HepG2 (cell line): ENCODE measurements around the gene POLR3F. TPM values are rescaled to one million over a fixed set of nuclear protein-coding genes. Genes with fewer than 3 reads are reported as not detected.
A peak's percentile ranks its signal among the peaks of the same experiment; 100 is the strongest.

ENCODE experiments used
- CBFB ChIP-seq: sonication (generic); formaldehyde crosslinking; IDR thresholded peaks from 2 replicates; pipeline ENCODE4 v1.4.0; 2020; ENCODE audit warnings: missing genetic modification reagents
- EZH2 ChIP-seq: conservative IDR thresholded peaks from 2 replicates; pipeline ENCODE4 v1.6.1; 2012; ENCODE audit warnings: mild to moderate bottlenecking, low read depth, low read length, moderate library complexity
- GFI1 ChIP-seq: sonication (generic); formaldehyde crosslinking; IDR thresholded peaks from 2 replicates; pipeline ENCODE4 v1.5.0; 2020; ENCODE audit warnings: missing genetic modification reagents, mild to moderate bottlenecking, borderline replicate concordance
- GLMP ChIP-seq: sonication (generic); formaldehyde crosslinking; IDR thresholded peaks from 2 replicates; pipeline ENCODE4 v1.9.0; 2021; ENCODE audit warnings: missing genetic modification reagents, mild to moderate bottlenecking, borderline replicate concordance
- GMEB1 ChIP-seq: sonication (generic); formaldehyde crosslinking; IDR thresholded peaks from 2 replicates; pipeline ENCODE4 v1.5.1; 2020; ENCODE audit warnings: missing genetic modification reagents, mild to moderate bottlenecking, borderline replicate concordance
- KDM2A ChIP-seq: sonication (generic); formaldehyde crosslinking; IDR thresholded peaks from 2 replicates; pipeline ENCODE4 v1.4.0; 2020; ENCODE audit warnings: low read depth, missing genetic modification reagents, borderline replicate concordance
- NFE2L1 ChIP-seq: sonication (generic); formaldehyde crosslinking; IDR thresholded peaks from 2 replicates; pipeline ENCODE4 v1.4.0; 2020; ENCODE audit warnings: missing genetic modification reagents, mild to moderate bottlenecking, borderline replicate concordance
- ONECUT2 ChIP-seq: sonication (generic); formaldehyde crosslinking; IDR thresholded peaks from 2 replicates; pipeline ENCODE4 v1.4.0; 2020; ENCODE audit warnings: missing genetic modification reagents
- SAP130 ChIP-seq: IDR thresholded peaks from 2 replicates; pipeline ENCODE4 v1.6.1; 2016; ENCODE audit warnings: low read depth
- SRY ChIP-seq: sonication (generic); formaldehyde crosslinking; IDR thresholded peaks from 2 replicates; pipeline ENCODE4 v1.8.0; 2022; ENCODE audit warnings: mild to moderate bottlenecking, missing genetic modification reagents
- THAP7 ChIP-seq: sonication (generic); formaldehyde crosslinking; IDR thresholded peaks from 2 replicates; pipeline ENCODE4 v1.8.1; 2023; ENCODE audit warnings: mild to moderate bottlenecking, missing genetic modification reagents
- TOE1 ChIP-seq: sonication (generic); formaldehyde crosslinking; IDR thresholded peaks from 2 replicates; pipeline ENCODE4 v1.4.0; 2020; ENCODE audit warnings: mild to moderate bottlenecking, missing genetic modification reagents
- ZBED4 ChIP-seq: sonication (generic); formaldehyde crosslinking; IDR thresholded peaks from 2 replicates; pipeline ENCODE4 v1.4.0; 2020; ENCODE audit warnings: missing genetic modification reagents, borderline replicate concordance
- ZNF17 ChIP-seq: sonication (generic); formaldehyde crosslinking; IDR thresholded peaks from 2 replicates; pipeline ENCODE4 v1.5.0; 2020; ENCODE audit warnings: mild to moderate bottlenecking, missing genetic modification reagents
- ZNF251 ChIP-seq: sonication (generic); formaldehyde crosslinking; IDR thresholded peaks from 2 replicates; pipeline ENCODE4 v1.9.0; 2021; ENCODE audit warnings: mild to moderate bottlenecking, missing genetic modification reagents
- ZNF282 ChIP-seq: fragments of 450-650 bp; IDR thresholded peaks from 2 replicates; pipeline ENCODE4 v1.6.1; 2018; ENCODE audit not compliant: partially characterized antibody
- ZNF616 ChIP-seq: sonication (generic); formaldehyde crosslinking; IDR thresholded peaks from 2 replicates; pipeline ENCODE4 v1.5.0; 2020; ENCODE audit warnings: low read depth, mild to moderate bottlenecking, missing genetic modification reagents
- ZSCAN22 ChIP-seq: sonication (generic); formaldehyde crosslinking; IDR thresholded peaks from 2 replicates; pipeline ENCODE4 v1.4.0; 2020; ENCODE audit warnings: mild to moderate bottlenecking, missing genetic modification reagents
- ZUFSP ChIP-seq: sonication (generic); formaldehyde crosslinking; IDR thresholded peaks from 2 replicates; pipeline ENCODE4 v1.9.0; 2021; ENCODE audit warnings: missing genetic modification reagents, mild to moderate bottlenecking, borderline replicate concordance
- polyA plus RNA-seq, 8 experiments: library from polyadenylated mRNA; depleted of rRNA in 3 of 8; stranded (reverse) in 7 of 8; unstranded in 1 of 8; fragments of >200 nt; fragmentation: Illumina TruSeq in 4 of 8; extraction: Trizol in 4 of 8; gene quantifications; 2 replicates each; pipeline versions ENCODE4 v1.2.1 to v1.2.3, GENCODE V29; 2011 to 2016; ENCODE audit warnings: low read depth in 4 of 8, missing spikeins in 1 of 8, mixed read lengths in 1 of 8; ENCODE audit not compliant: insufficient read depth in 1 of 8
- total RNA-seq, 5 experiments: library from RNA; depleted of rRNA; stranded (reverse); fragments of >200 nt; fragmentation: Illumina TruSeq; extraction: Trizol; gene quantifications; 2 replicates each; pipeline ENCODE4 v1.2.3, GENCODE V29; 2016; ENCODE audit warnings: low read depth in 1 of 5

POLR3F gene
- total and polyA plus RNA-seq, 2 of the 13 experiments (the other 11 are each of a cell fraction or from before 2014, with no cell fraction given) = 11.7 to 25.5 TPM

GRCh38 chr20:18507218-18508191 is 40.3 kb downstream of the POLR3F start, which contains the start of gene SEC23B (continued):
- TF ChIP-seq GFI1 (CRISPR knock-in tag) (peak; percentile 66; the same call in 1 of the 2 replicates), ONECUT2 (CRISPR knock-in tag) (peak; percentile 45; the same call in 1 of the 2 replicates), ZUFSP (CRISPR knock-in tag) (no peak), ZNF282 (no peak), ZNF17 (CRISPR knock-in tag) (no peak), CBFB (CRISPR knock-in tag) (peak; percentile 93), SRY (peak; percentile 93), ZNF616 (0 out of 2 replicates have a peak, but pooled peaks have one; percentile 85), THAP7 (CRISPR knock-in tag) (no peak; the same call in 1 of the 2 replicates), EZH2 (no peak), KDM2A (CRISPR knock-in tag) (peak; percentile 98), NFE2L1 (CRISPR knock-in tag) (no peak), ZNF251 (CRISPR knock-in tag) (peak; percentile 90; the same call in 1 of the 2 replicates), ZBED4 (CRISPR knock-in tag) (peak; percentile 72; the same call in 1 of the 2 replicates), GMEB1 (peak; percentile 95), TOE1 (peak; percentile 81), SAP130 (CRISPR knock-in tag) (peak; percentile 98), GLMP (CRISPR knock-in tag) (no peak), ZSCAN22 (peak; percentile 29; the same call in 1 of the 2 replicates)
